CD4-positive, alpha-beta T cell (primary cell): ENCODE data around the gene ATP6V1D. TPM values are rescaled to one million over a fixed set of nuclear protein-coding genes. Genes with fewer than 3 reads are reported as not detected.
A peak's percentile ranks its signal among the peaks of the same experiment; 100 is the strongest.

Source experiments
- ATAC-seq: fragments of 200-7000 bp; cut with Tn5 transposase; one replicate; pipeline ENCODE4 v1.10.0; 2022; ENCODE audit warnings: mild to moderate bottlenecking; ENCODE audit not compliant: poor library complexity
- CTCF ChIA-PET: fragments of 350-600 bp; sonication (Branson Sonifier 250); formaldehyde crosslinking; loops from one replicate; lab custom pipeline; 2021; ENCODE audit warnings: antibody characterized with exemption, inconsistent platforms; lab: Charles Lee
- POLR2A ChIA-PET: fragments of 350-600 bp; sonication (Branson Sonifier 250); formaldehyde crosslinking; loops from one replicate; lab custom pipeline; 2021; ENCODE audit warnings: antibody characterized with exemption, inconsistent platforms; lab: Charles Lee
- DNase-seq, 14 experiments: peaks; one replicate each; pipeline ENCODE4 v3.0.0-alpha.2; 2013 to 2020; ENCODE audit warnings: mixed read lengths in 2 of 14
- H3K27ac ChIP-seq, 2 donors: one replicate each; pipeline versions ENCODE4 v1.5.1 to v1.7.0; 2013; ENCODE audit warnings: low read length in 2 of 2, low read depth in 1 of 2, mild to moderate bottlenecking in 1 of 2
- H3K27me3 ChIP-seq, 2 experiments: 1 replicate in 1 of 2; 2 replicates in 1 of 2; pipeline versions ENCODE4 v1.6.1 to v1.7.0; 2013; ENCODE audit warnings: low read length in 2 of 2, control low read depth in 1 of 2, mild to moderate bottlenecking in 1 of 2, moderate library complexity in 1 of 2; ENCODE audit not compliant: insufficient read depth in 2 of 2, control insufficient read depth in 1 of 2
- H3K36me3 ChIP-seq: one replicate; pipeline ENCODE4 v1.6.1; 2013; ENCODE audit warnings: low read length, control low read depth; ENCODE audit not compliant: insufficient read depth
- H3K4me1 ChIP-seq: one replicate; pipeline ENCODE4 v1.6.1; 2013; ENCODE audit warnings: low read length, control low read depth; ENCODE audit not compliant: insufficient read depth
- H3K4me3 ChIP-seq: one replicate; pipeline ENCODE4 v1.5.1; 2013; ENCODE audit warnings: mild to moderate bottlenecking, low read length, moderate library complexity
- H3K9me3 ChIP-seq, 2 experiments: 1 replicate in 1 of 2; 2 replicates in 1 of 2; pipeline versions ENCODE4 v1.6.1 to v1.7.0; 2013; ENCODE audit warnings: low read length in 2 of 2, mild to moderate bottlenecking in 2 of 2, control low read depth in 1 of 2, moderate library complexity in 1 of 2; ENCODE audit not compliant: control insufficient read depth in 1 of 2, insufficient read depth in 1 of 2
- H3K27ac Mint-ChIP-seq: one replicate; pipeline ENCODE4 v1.8.0; 2020; ENCODE audit warnings: mixed read lengths
- H3K27me3 Mint-ChIP-seq: one replicate; pipeline ENCODE4 v1.8.0; 2021; ENCODE audit warnings: mixed read lengths
- H3K36me3 Mint-ChIP-seq: one replicate; pipeline ENCODE4 v1.8.0; 2021; ENCODE audit warnings: low read depth, mixed read lengths
- H3K4me1 Mint-ChIP-seq: one replicate; pipeline ENCODE4 v1.8.0; 2021; ENCODE audit warnings: low read depth, mixed read lengths
- H3K4me3 Mint-ChIP-seq: one replicate; pipeline ENCODE4 v1.8.0; 2020; ENCODE audit warnings: mild to moderate bottlenecking, mixed read lengths
- H3K9me3 Mint-ChIP-seq: one replicate; pipeline ENCODE4 v1.8.0; 2020; ENCODE audit warnings: mixed read lengths
- intact Hi-C, 2 experiments: fragments of 100-400 bp; cut with DNase I in 1 of 2; cut with micrococcal nuclease in 1 of 2; formaldehyde crosslinking; loops; one replicate each; pipeline versions ENCODE4 v1.15.1 to v1.9.0; 2023 to 2025; cut with DNase I, micrococcal nuclease
- total RNA-seq, 174 experiments: library from RNA in 2 of 174; stranded (reverse) in 2 of 174; gene quantifications; one replicate each; pipeline ENCODE4 v1.2.3 and lab custom pipeline; 2021 to 2026
- TF ChIP-seq, protein P1 (sequence below): fragments of 200-600 bp; IDR thresholded peaks from one replicate; pipeline ENCODE4 v1.8.0; 2022; ENCODE audit warnings: antibody characterized with exemption, mild to moderate bottlenecking

ATP6V1D gene
- total RNA-seq, 2 experiments from 2014 or later: 25.2 to 36.2 TPM

- no peak overlapping the region for H3K27ac Mint-ChIP-seq
- no peak overlapping the region for H3K27ac ChIP-seq
- peaks cover 11% of the 10 kb centered on the region for H3K36me3 ChIP-seq
- no peaks in the 10 kb centered on the region for H3K9me3 ChIP-seq
- H3K4me1 Mint-ChIP-seq: peaks cover 16% of the 10 kb centered on the region
- TF ChIP-seq, protein P1, sequence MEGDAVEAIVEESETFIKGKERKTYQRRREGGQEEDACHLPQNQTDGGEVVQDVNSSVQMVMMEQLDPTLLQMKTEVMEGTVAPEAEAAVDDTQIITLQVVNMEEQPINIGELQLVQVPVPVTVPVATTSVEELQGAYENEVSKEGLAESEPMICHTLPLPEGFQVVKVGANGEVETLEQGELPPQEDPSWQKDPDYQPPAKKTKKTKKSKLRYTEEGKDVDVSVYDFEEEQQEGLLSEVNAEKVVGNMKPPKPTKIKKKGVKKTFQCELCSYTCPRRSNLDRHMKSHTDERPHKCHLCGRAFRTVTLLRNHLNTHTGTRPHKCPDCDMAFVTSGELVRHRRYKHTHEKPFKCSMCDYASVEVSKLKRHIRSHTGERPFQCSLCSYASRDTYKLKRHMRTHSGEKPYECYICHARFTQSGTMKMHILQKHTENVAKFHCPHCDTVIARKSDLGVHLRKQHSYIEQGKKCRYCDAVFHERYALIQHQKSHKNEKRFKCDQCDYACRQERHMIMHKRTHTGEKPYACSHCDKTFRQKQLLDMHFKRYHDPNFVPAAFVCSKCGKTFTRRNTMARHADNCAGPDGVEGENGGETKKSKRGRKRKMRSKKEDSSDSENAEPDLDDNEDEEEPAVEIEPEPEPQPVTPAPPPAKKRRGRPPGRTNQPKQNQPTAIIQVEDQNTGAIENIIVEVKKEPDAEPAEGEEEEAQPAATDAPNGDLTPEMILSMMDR: no peak
- ATAC-seq: no peak
- H3K27me3 ChIP-seq: no peaks in the 10 kb centered on the region
- CTCF ChIA-PET: no interaction called here
- POLR2A ChIA-PET: interaction anchor here (0.7 kb wide), 1 partner anchor 389 kb away, joined by 3 read pairs; no protein-coding TSS in a partner anchor
- no peak for DNase-seq
- intact Hi-C loops: no loop called here
- H3K4me1 ChIP-seq: peaks cover 13% of the 10 kb centered on the region
- no peak overlapping the region for H3K4me3 Mint-ChIP-seq
- H3K4me3 ChIP-seq: no peak overlapping the region
- H3K36me3 Mint-ChIP-seq: peaks cover 24% of the 10 kb centered on the region
- no peaks in the 10 kb centered on the region for H3K9me3 Mint-ChIP-seq
- no peaks in the 10 kb centered on the region for H3K27me3 Mint-ChIP-seq
Observed at GRCh38 chr14:67389811-67390534, 30.4 kb upstream of the ATP6V1D start.

DNA sequence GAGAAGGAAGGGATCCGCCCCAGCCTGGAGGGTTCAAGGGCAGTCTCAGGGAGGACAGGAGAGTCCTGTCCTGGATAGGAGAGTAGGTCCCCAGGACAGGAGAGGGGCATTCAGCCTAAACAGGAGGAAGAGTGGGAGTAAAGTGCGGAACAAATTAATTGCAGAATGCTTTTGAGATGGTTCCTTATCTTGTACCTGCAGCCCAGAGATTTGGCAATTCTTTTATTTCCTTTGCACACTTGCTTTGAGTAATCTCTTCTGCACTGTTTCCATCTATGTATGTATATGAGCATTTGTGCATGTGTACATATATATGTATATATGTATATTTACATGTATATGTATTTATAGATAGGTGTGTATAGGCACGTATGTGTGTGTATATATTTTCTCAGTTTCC, 29.7 kb upstream of the ATP6V1D start:
- intact Hi-C loops: no loop called here
- H3K4me1 Mint-ChIP-seq: peaks cover 16% of the 10 kb centered on the region
- no peak for DNase-seq
- no peak for ATAC-seq
- peaks cover 13% of the 10 kb centered on the region for H3K4me1 ChIP-seq
- H3K27ac ChIP-seq: no peak overlapping the region
- H3K4me3 ChIP-seq: no peak overlapping the region
- no peaks in the 10 kb centered on the region for H3K27me3 Mint-ChIP-seq
- CTCF ChIA-PET: no interaction called here
- no peaks in the 10 kb centered on the region for H3K9me3 Mint-ChIP-seq
- POLR2A ChIA-PET: no interaction called here
- H3K36me3 ChIP-seq: peaks cover 18% of the 10 kb centered on the region
- H3K36me3 Mint-ChIP-seq: peaks cover 31% of the 10 kb centered on the region
- TF ChIP-seq, protein P1: no peak
- H3K27me3 ChIP-seq: no peaks in the 10 kb centered on the region
- H3K4me3 Mint-ChIP-seq: no peak overlapping the region
- no peak overlapping the region for H3K27ac Mint-ChIP-seq
- H3K9me3 ChIP-seq: no peaks in the 10 kb centered on the region

- Mint-ChIP-seq H3K9me3 (no peaks in the 10 kb centered on the region), H3K4me1 (peaks cover 14% of the 10 kb centered on the region), H3K27me3 (no peaks in the 10 kb centered on the region), H3K36me3 (peaks cover 50% of the 10 kb centered on the region), H3K27ac (peak overlapping the region; percentile 24), H3K4me3 (no peak overlapping the region)
- Histone ChIP-seq H3K4me1 (peaks cover 13% of the 10 kb centered on the region), H3K27me3 (no peaks in the 10 kb centered on the region), H3K9me3 (no peaks in the 10 kb centered on the region), H3K27ac (no peak overlapping the region), H3K4me3 (no peak overlapping the region), H3K36me3 (peaks cover 39% of the 10 kb centered on the region)
- ATAC-seq: no peak
- ChIA-PET CTCF (no interaction called here), POLR2A (no interaction called here)
- intact Hi-C loops: no loop called here
- TF ChIP-seq, protein P1: no peak
- DNase-seq: no peak
Observed at GRCh38 chr14:67387195-67387594, 27.6 kb upstream of the ATP6V1D start.
